Left lung (tissue), 10 donors: ENCODE measurements around the gene ARHGAP15. TPM values are rescaled to one million over a fixed set of nuclear protein-coding genes. Genes with fewer than 3 reads are reported as not detected.

ENCODE experiments used
- ATAC-seq: fragments of 200-7000 bp; cut with Tn5 transposase; one replicate; pipeline ENCODE4 v1.9.1; 2020; ENCODE audit warnings: moderate library complexity
- DNase-seq, 4 donors: peaks; one replicate each; pipeline ENCODE4 v3.0.0-alpha.2; 2013 to 2020
- H3K27ac ChIP-seq, 2 donors: fragments of 200-600 bp; sonication (generic) in 1 of 2; one replicate each; pipeline versions ENCODE4 v1.5.0 to v1.8.0; 2020 to 2021
- H3K27me3 ChIP-seq, 2 donors: fragments of 200-600 bp; sonication (generic) in 1 of 2; one replicate each; pipeline versions ENCODE4 v1.5.0 to v1.8.0; 2020 to 2021
- H3K36me3 ChIP-seq, 2 donors: fragments of 200-600 bp; sonication (generic) in 1 of 2; one replicate each; pipeline versions ENCODE4 v1.5.0 to v1.8.0; 2020 to 2021
- H3K4me1 ChIP-seq, 2 donors: fragments of 200-600 bp; one replicate each; pipeline ENCODE4 v1.8.0; 2021
- H3K4me3 ChIP-seq, 2 donors: fragments of 200-600 bp; sonication (generic) in 1 of 2; one replicate each; pipeline versions ENCODE4 v1.5.0 to v1.8.0; 2020 to 2021; ENCODE audit warnings: mild to moderate bottlenecking in 1 of 2
- H3K9me3 ChIP-seq, 2 donors: fragments of 200-600 bp; sonication (generic) in 1 of 2; one replicate each; pipeline versions ENCODE4 v1.5.0 to v1.8.0; 2020 to 2021
- intact Hi-C, 2 donors: fragments of 100-400 bp; cut with DNase I; formaldehyde crosslinking; loops; one replicate each; pipeline versions ENCODE4 v1.11.2 to v1.14.2; 2022
- polyA plus RNA-seq, 6 donors: library from polyadenylated mRNA; unstranded; fragments of 120-200 nt; gene quantifications; one replicate each; pipeline ENCODE4 v1.2.1, GENCODE V29; 2013; ENCODE audit not compliant: insufficient read length in 6 of 6
- total RNA-seq, 2 donors: library from RNA; stranded (reverse); fragmentation: NEBNext Ultra II Directional; extraction: Animal tissue kit (Norgen Biotek cat#: 25700); gene quantifications; one replicate each; pipeline ENCODE4 v1.2.1, GENCODE V29; 2021
- TF ChIP-seq, protein P1 (sequence below), 2 donors: fragments of 200-600 bp; sonication (generic) in 1 of 2; IDR thresholded peaks; one replicate each; pipeline versions ENCODE4 v1.5.0 to v1.8.0; 2021; ENCODE audit warnings: antibody characterized with exemption in 2 of 2
- donor health status: DM: no; HTN: yes; CAD: no.
- donor health status: DM: no; HTN: no; CAD: no.

ARHGAP15 gene
- total and polyA plus RNA-seq, 8 donors: 16.8 to 48.3 (median 30.2) TPM

DNA sequence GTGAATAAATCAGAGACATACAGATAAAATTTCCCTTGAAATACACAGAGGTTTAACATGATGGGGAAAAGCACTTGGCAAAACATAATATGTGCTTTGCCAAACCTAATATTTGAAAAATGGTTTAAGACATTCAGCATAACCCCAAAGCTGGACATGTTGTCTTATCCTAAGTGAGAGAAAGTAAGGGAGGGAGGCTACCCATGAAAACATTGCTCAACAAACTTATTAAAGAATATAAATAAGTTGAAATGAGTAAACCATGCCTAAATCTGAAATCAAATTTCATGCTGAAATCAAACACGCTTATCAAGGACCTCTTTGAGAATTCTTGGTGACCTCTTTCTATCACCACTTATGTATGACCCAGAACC, 81.2 kb downstream of the ARHGAP15 start:
- ATAC-seq: no peak

DNA sequence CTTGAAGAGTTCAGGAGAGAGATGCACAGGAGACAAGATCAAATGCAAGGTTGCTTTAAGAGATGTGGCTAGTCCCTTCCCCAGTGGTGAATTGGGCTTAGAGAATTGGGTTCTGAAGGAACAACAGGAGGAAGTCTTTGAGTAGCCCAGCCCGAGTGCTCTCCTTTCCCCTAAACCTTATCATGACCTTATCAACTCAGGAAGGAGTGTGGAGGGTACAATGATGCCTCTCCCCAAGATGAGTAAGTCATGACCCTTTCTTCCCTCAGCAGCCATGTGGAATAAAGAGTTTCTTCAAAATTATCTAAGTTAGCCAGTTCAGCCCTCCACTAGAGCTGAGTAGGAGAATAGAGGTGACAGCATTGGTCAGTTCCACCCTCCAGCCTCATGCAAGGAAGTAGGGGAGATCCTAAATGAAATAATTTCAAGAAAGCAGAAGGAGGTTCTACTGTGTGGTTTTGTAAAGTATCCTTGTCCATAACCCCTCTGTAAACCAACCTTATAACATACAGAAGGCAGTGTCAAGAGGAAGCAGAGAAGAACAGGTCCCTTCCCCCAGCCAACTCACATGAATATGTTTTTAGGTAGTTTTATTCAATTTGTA, 88.4 kb downstream of the ARHGAP15 start:
- Histone ChIP-seq H3K36me3 (no peaks in the 10 kb centered on the region), H3K4me3 (no peak overlapping the region), H3K27me3 (no peaks in the 10 kb centered on the region), H3K27ac (peak overlapping the region in 1 of 2 donors; percentile 14), H3K9me3 (no peaks in the 10 kb centered on the region), H3K4me1 (peaks cover 0 to 6% of the 10 kb centered on the region in 2 donors)
- DNase-seq: no peak
- TF ChIP-seq, protein P1, sequence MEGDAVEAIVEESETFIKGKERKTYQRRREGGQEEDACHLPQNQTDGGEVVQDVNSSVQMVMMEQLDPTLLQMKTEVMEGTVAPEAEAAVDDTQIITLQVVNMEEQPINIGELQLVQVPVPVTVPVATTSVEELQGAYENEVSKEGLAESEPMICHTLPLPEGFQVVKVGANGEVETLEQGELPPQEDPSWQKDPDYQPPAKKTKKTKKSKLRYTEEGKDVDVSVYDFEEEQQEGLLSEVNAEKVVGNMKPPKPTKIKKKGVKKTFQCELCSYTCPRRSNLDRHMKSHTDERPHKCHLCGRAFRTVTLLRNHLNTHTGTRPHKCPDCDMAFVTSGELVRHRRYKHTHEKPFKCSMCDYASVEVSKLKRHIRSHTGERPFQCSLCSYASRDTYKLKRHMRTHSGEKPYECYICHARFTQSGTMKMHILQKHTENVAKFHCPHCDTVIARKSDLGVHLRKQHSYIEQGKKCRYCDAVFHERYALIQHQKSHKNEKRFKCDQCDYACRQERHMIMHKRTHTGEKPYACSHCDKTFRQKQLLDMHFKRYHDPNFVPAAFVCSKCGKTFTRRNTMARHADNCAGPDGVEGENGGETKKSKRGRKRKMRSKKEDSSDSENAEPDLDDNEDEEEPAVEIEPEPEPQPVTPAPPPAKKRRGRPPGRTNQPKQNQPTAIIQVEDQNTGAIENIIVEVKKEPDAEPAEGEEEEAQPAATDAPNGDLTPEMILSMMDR (IDR thresholded peaks at IDR 0.05): no peak
- peak; percentile 33 for ATAC-seq
- intact Hi-C loops: no loop called here

More for the DNA sequence above, 81.2 kb downstream of the ARHGAP15 start:
- Histone ChIP-seq H3K36me3 (no peaks in the 10 kb centered on the region), H3K4me3 (no peak overlapping the region), H3K27ac (no peak overlapping the region), H3K9me3 (no peaks in the 10 kb centered on the region), H3K4me1 (no peaks in the 10 kb centered on the region), H3K27me3 (no peaks in the 10 kb centered on the region)
- intact Hi-C loops: no loop called here
- DNase-seq: no peak
- TF ChIP-seq, protein P1 (IDR thresholded peaks at IDR 0.05): no peak

DNA sequence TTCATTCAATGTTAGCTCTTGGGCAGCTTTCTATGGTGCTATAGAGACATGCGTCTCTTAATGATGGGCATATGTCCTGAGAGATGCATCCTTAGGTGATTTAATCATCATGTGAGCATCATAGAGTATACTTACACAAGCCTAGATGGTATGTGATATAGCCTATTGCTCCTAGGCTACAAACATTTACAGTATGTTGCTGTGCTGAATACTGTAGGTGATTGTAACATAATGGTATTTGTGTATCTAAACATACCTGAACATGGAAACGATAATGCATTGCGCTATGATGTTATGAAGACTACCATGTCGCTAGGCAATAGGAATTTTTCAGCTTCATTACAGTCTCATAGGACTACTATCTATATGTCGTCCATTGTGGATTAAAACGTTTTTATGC, 89.4 kb downstream of the ARHGAP15 start:
- Histone ChIP-seq H3K9me3 (no peaks in the 10 kb centered on the region), H3K27ac (no peak overlapping the region), H3K4me1 (peaks cover 0 to 6% of the 10 kb centered on the region in 2 donors), H3K27me3 (no peaks in the 10 kb centered on the region), H3K36me3 (no peaks in the 10 kb centered on the region), H3K4me3 (no peak overlapping the region)
- intact Hi-C loops: no loop called here
- TF ChIP-seq, protein P1 (IDR thresholded peaks at IDR 0.05): no peak
- DNase-seq (no peak), ATAC-seq (no peak)

- no peak overlapping the region for H3K27ac ChIP-seq
- TF ChIP-seq, protein P1 (IDR thresholded peaks at IDR 0.05): no peak
- intact Hi-C loops: no loop called here
Measured at GRCh38 chr2:143219266-143219665, 90.0 kb downstream of the ARHGAP15 start.

DNA sequence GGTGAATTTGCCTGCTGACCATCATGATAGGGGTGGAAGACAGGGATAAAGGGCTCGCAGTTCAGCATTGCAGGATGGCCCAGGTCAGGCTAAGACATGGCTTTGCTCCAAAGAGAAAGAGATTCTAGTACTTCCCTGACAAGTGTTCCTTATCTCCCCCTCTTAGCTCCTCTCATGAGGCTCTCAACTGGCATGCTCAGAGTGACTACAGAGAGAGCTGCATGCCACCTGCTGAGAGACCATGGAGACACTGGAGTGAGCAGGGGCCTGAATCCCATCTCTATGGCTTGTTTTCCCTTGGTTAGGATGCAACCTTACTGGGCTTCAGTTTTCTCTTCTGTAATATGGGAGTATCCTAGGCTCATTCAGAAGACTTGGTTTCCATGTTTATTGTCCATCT, 94.3 kb downstream of the ARHGAP15 start:
- Histone ChIP-seq H3K4me1 (no peaks in the 10 kb centered on the region), H3K27me3 (no peaks in the 10 kb centered on the region), H3K27ac (no peak overlapping the region), H3K9me3 (no peaks in the 10 kb centered on the region), H3K4me3 (no peak overlapping the region), H3K36me3 (no peaks in the 10 kb centered on the region)
- TF ChIP-seq, protein P1 (IDR thresholded peaks at IDR 0.05): no peak
- no peak for DNase-seq
- intact Hi-C loops: no loop called here
- peak; percentile 32 for ATAC-seq

More at GRCh38 chr2:143219266-143219665, 90.0 kb downstream of the ARHGAP15 start:
- no peak for DNase-seq
- Histone ChIP-seq H3K9me3 (no peaks in the 10 kb centered on the region), H3K27me3 (no peaks in the 10 kb centered on the region), H3K36me3 (no peaks in the 10 kb centered on the region), H3K4me3 (no peak overlapping the region), H3K4me1 (peaks cover 0 to 6% of the 10 kb centered on the region in 2 donors)
- no peak for ATAC-seq
